Choroid plexus epithelial cell (primary cell): Measurements from ENCODE around the gene ADI1.

ENCODE experiments used
- DNase-seq: peaks from one replicate; pipeline ENCODE4 v3.0.0-alpha.2; 2010; ENCODE audit warnings: low read depth
- H3K4me3 ChIP-seq: 2 replicates; pipeline ENCODE4 v1.5.1; 2011; ENCODE audit warnings: low read depth, mild to moderate bottlenecking, control low read depth, low read length, moderate library complexity
- TF ChIP-seq, protein P1 (sequence below): conservative IDR thresholded peaks from 2 replicates; pipeline ENCODE4 v1.5.1; 2011; ENCODE audit warnings: low read depth, mild to moderate bottlenecking, control low read depth, inconsistent platforms, low read length, moderate library complexity

Gene ADI1

DNA sequence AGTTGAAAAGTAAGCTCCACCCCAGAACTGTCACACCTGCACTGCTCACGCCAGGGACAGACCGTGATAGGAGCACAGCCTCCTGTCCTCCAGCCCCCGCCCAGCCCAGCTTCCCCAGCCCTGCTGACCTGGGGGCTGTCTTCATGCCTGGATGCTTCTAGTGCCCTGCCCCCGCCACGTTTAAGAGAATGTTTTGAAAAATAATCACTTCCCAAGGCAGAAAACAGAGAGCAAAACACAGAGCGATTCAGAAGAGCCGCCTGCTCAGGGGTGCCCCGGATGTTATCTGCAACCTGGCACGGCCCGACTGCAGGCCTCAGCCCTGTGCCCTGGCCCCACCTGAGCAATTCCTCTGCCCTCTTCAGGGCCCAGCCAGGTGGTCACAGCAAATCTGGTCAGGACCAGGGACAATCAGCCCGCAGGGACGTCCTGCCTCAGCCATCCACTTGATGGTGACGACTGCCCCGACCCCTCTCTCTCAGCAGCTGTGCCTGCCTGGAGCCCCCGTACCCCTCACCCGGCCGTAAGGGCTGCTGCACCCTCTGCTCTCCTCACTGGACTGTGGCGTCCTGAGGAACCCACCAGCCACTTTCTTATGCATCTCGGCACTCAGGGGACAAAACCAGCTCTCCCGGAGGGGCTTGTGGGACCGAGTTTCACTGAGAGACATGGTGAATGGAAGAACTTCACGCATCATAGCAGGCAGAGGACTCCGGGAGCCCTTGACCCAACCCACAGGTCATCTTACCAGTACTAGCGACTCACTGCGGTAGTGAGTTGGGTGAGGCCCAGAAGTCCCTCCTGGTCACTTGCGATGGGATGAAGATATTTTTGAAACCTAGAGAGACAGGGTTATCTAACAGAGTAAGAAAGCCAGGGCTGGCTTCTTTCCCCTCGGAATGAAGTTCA lies 30.2 kb downstream of the ADI1 start:
- DNase-seq = no peak
- TF ChIP-seq, protein P1, sequence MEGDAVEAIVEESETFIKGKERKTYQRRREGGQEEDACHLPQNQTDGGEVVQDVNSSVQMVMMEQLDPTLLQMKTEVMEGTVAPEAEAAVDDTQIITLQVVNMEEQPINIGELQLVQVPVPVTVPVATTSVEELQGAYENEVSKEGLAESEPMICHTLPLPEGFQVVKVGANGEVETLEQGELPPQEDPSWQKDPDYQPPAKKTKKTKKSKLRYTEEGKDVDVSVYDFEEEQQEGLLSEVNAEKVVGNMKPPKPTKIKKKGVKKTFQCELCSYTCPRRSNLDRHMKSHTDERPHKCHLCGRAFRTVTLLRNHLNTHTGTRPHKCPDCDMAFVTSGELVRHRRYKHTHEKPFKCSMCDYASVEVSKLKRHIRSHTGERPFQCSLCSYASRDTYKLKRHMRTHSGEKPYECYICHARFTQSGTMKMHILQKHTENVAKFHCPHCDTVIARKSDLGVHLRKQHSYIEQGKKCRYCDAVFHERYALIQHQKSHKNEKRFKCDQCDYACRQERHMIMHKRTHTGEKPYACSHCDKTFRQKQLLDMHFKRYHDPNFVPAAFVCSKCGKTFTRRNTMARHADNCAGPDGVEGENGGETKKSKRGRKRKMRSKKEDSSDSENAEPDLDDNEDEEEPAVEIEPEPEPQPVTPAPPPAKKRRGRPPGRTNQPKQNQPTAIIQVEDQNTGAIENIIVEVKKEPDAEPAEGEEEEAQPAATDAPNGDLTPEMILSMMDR = no peak

DNA sequence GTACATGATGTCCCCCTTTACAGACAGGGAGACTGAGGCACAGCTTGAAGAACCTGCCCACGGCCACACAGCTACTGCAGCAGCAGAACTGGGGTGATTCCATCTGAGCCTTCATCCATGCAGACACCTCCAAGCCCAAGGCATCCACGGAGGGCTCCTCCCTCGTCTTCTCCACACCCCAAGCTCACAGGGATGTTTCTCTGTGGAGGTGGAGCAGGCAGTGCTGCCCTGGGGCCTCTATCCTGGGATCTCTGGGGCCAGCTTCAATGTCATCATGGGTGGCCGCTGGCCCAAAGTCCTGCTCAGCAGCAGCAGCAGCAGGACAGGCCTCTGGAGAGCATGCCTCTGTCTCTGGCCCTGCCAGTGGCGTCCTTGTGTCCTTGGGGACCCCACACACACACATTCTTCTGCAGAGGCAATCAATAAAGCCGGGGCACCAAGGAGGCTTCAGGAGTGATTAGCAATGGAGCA lies 31.2 kb downstream of the ADI1 start:
- no peak overlapping the region for H3K4me3 ChIP-seq
- TF ChIP-seq, protein P1 = no peak
- no peak for DNase-seq

More for the DNA sequence above, 30.2 kb downstream of the ADI1 start:
- H3K4me3 ChIP-seq = no peak overlapping the region

GRCh38 chr2:3487432-3487831 lies 31.9 kb downstream of the ADI1 start:
- H3K4me3 ChIP-seq = no peak overlapping the region
- TF ChIP-seq, protein P1 = no peak
- no peak for DNase-seq

- DNase-seq = no peak
- H3K4me3 ChIP-seq = no peak overlapping the region
- TF ChIP-seq, protein P1 = no peak
Observed at GRCh38 chr2:3487028-3487425, 32.3 kb downstream of the ADI1 start.

DNA sequence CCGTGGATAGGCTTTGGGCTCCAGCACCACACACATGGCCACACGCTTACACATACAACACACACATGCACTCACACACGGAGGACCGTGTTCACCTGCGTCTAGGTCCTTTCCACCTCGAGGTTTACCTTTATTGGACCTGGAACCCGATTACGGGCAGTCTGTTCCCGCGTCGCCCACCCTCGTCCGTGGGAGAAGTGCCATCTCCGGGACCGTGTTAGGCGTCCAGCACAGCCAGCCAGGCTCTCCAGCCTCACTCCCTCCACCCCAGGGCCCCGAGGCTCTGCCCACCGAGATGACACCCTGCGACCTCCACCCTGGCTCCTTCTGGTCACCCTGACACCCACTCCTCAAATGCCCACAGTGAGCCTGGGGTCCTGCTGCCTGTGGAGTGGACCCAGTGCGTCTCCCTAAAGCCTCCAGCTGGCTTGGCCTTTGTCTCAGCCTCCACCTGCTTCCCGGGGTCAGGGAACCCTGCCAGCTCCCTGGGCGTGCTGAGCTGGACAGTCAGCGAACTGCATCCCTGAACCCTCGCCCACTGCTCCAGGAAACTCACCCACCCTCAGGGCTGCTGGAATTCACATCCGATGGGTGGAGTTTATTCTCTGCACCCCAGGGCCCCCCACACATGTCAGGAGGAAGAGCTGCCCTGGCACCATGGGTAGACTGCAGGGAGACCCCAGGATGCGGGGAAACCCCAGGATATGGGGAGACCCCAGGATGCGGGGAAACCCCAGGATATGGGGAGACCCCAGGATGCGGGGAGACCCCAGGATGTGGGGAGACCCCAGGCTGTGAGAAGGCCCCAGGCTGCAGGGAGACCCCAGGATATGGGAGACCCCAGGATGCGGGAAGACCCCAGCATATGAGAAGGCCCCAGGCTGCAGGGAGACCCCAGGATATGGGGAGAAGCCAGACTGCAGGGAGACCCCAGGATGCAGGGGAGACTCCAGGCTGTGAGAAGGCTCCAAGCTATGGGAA lies 33.0 kb downstream of the ADI1 start:
- TF ChIP-seq, protein P1 = no peak
- no peak for DNase-seq
- no peak overlapping the region for H3K4me3 ChIP-seq

DNA sequence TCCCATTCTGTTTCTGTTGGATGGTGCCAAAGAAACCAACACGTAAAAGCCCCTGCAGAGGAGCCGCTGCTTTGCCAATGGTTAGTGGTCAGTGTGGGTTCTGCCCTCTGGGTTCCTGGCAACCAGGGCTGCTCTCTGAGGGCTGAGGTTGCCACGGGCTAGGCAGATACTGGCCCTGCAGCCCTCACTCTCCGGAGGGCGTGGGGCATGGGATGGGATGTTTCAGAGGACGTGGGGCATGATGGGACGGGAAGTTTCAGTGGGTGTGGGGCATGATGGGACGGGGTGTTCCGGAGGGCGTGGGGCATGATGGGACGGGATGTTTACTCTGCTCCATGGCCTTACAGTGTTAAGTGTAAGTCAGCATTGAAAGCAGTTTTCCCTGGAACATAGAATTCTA lies 34.2 kb downstream of the ADI1 start:
- no peak for DNase-seq
- TF ChIP-seq, protein P1 = no peak
- H3K4me3 ChIP-seq = no peak overlapping the region
